Prostate gland (tissue), 2 donors: ENCODE measurements around the gene LST1.

Source experiments
- POLR2A ChIP-seq: fragments of 450-650 bp; IDR thresholded peaks from one replicate; pipeline ENCODE4 v1.6.1; 2016; ENCODE audit warnings: antibody characterized with exemption, mild to moderate bottlenecking
- POLR2AphosphoS5 ChIP-seq: sonication (generic); formaldehyde crosslinking; IDR thresholded peaks from one replicate; pipeline ENCODE4 v1.6.1; 2017; ENCODE audit warnings: antibody characterized with exemption
- TF ChIP-seq, protein P1 (sequence below), 4 experiments: fragments of 200-600 bp in 2 of 4; fragments of 450-650 bp in 2 of 4; sonication (generic) in 2 of 4; IDR thresholded peaks; 1 replicate in 3 of 4; 2 replicates in 1 of 4; pipeline ENCODE4 v1.5.1; 2016 to 2019; ENCODE audit warnings: antibody characterized with exemption in 4 of 4, mild to moderate bottlenecking in 2 of 4, moderate library complexity in 2 of 4

DNA sequence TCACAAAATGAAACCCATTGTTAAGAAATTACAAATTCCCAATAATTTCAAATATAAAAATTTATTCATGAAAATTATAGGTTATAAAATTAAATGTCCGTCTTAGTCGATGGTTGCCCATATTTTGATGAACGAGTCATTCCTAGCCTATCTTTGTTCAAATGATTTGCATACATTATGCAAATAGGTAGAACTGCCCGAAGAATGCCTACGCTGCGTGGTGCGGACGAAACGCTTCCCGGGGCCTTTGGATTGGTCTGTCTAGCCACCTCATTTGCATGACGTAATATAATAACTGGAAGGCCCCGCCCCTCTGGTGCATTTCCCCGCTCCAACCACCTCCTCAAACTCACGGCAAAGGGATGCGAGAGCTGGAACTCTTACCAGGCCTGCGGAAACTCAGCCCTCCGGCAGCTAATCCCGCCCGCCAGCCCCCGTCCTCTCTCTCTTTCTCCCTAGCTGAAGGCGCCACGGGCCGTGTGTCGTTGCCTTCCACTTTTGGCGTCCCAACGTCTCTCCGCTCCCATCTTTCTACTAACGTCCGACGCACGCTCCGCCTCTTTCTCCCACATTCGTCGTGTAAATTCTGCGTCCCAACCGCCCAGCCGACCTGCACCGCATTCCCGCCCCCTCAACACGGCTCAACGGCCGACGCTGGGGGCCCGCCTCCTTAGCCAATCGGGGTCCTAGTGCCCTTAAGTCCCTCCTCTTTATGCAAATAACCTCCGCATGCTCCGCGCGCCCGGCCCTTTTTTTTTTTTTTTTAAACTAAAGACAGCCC, 33.9 kb downstream of the LST1 start:
- TF ChIP-seq, protein P1, sequence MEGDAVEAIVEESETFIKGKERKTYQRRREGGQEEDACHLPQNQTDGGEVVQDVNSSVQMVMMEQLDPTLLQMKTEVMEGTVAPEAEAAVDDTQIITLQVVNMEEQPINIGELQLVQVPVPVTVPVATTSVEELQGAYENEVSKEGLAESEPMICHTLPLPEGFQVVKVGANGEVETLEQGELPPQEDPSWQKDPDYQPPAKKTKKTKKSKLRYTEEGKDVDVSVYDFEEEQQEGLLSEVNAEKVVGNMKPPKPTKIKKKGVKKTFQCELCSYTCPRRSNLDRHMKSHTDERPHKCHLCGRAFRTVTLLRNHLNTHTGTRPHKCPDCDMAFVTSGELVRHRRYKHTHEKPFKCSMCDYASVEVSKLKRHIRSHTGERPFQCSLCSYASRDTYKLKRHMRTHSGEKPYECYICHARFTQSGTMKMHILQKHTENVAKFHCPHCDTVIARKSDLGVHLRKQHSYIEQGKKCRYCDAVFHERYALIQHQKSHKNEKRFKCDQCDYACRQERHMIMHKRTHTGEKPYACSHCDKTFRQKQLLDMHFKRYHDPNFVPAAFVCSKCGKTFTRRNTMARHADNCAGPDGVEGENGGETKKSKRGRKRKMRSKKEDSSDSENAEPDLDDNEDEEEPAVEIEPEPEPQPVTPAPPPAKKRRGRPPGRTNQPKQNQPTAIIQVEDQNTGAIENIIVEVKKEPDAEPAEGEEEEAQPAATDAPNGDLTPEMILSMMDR (IDR thresholded peaks at IDR 0.05), result peak in 2 of 4 experiments; percentile 29 to 44
- TF ChIP-seq POLR2A (peak; percentile 97), POLR2AphosphoS5 (peak; percentile 94)
